ENCODE results near the gene ZNF516.
A peak's percentile ranks its signal among the peaks of the same experiment; 100 is the strongest.

The ZNF516 gene

GRCh38 chr18:76364282-76365259 is 130.5 kb downstream of the ZNF516 start:
- no peak for DNase-seq (ENCODE audit: low spot score)

- DNase-seq (ENCODE audit: low spot score): no peak
Measured at GRCh38 chr18:76363436-76364120, 131.5 kb downstream of the ZNF516 start.

- no peak for DNase-seq (ENCODE audit: low spot score)
Measured at GRCh38 chr18:76362676-76363075, 132.4 kb downstream of the ZNF516 start.

- no peak for DNase-seq (ENCODE audit: low spot score)
Measured at GRCh38 chr18:76361219-76361618, 133.8 kb downstream of the ZNF516 start.

DNA sequence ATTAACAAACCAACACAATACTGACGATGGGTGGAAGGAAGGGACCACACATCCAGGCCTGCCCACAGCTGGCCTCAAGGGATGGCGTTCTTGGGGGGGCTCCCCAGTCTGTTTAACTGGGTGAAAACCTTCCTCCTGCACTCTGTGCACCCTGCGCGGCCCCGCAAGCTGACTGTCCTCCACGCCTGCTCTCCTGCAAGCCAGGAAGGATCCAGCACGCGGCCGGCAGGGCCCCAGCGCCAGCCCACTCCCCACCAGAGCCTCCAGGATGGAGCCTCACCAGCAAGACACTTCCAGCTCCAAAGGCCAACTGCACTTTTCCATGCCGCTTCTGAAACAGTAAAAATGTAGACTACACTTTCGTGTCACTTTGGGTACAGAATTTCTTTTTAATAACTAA is 135.1 kb downstream of the ZNF516 start:
- no peak for DNase-seq (ENCODE audit: low spot score)

DNA sequence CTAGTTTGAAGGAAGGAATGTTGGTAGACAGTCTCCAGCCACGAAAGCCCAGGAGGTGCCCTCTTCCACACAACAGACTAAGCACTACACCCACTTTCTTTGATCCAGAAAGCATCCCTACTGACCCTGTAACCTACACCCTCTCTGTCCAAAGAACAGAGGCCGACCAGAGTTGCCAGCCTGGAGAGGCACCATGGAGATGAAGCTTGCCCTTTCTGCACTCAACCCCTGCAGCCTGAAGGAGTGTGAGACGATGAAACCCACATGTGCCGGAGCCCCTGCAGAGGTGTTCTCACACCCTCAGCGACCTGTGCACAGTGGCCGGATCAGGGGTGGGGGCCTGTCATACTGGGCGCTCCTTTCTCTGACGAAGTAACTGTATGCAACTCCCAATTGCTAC is 136.3 kb downstream of the ZNF516 start:
- DNase-seq (ENCODE audit: low spot score): no peak

GRCh38 chr18:76357585-76358260 is 137.3 kb downstream of the ZNF516 start:
- DNase-seq (ENCODE audit: low spot score): no peak

DNA sequence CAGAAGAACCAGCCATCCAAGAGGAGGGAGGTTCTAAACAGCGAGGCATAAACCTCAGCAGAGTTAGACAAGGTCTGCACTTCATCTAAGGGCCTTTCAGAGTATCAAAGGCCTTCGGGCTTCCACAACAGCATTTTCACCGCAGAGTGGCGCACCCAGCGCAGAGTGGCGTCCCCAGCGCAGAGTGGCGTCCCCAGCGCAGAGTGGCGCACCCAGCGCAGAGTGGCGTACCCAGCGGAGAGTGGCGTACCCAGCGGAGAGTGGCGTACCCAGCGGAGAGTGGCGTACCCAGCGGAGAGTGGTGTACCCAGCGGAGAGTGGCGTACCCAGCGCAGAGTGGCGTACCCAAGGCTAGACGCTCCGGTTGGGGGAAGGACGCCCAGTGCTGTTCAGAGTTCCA is 137.9 kb downstream of the ZNF516 start:
- DNase-seq (ENCODE audit: low spot score): no peak

DNA sequence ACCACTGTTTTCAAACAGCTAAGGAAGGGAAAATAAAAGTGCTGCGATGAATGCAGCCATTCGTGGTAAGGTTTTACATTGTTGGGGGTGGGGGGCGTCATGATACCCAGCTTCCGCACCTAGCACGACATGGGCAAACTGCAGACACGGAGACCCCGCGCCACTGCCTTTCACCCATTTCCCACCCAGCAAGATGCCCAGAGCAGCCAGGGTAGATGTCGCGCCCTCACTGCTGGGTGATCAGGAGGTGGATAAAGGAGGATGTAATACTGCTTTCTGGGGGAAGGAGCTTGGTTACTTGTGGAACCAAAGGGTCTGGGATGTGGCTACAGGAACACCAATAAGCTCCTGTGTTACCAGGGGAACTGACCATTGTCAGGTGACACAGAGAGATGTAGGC is 138.4 kb downstream of the ZNF516 start:
- no peak for DNase-seq (ENCODE audit: low spot score)

GRCh38 chr18:76354348-76354747 is 140.7 kb downstream of the ZNF516 start:
- DNase-seq (ENCODE audit: low spot score): peak; percentile 9

GRCh38 chr18:76353500-76353899 is 141.5 kb downstream of the ZNF516 start:
- no peak for DNase-seq (ENCODE audit: low spot score)

DNA sequence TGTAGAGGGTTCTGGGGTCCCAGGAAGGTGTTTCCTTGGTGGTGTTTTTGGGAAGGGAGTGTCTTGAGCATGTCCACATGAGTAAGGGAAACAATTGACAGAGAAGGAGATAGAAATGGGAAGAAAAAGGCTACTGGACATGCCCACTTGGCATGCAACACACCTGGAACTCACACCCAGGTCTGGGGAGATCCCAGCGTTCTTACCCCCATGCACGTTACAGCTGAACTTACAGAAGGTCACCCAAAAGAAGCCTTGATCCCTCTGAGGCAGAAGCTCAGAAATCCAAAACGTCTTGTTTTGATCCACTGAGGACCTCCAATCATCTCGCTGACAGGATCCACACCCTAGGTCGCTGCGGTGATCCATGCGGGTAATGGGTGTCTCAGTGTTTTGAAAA is 142.0 kb downstream of the ZNF516 start:
- peak; percentile 33 for DNase-seq (ENCODE audit: low spot score)

DNA sequence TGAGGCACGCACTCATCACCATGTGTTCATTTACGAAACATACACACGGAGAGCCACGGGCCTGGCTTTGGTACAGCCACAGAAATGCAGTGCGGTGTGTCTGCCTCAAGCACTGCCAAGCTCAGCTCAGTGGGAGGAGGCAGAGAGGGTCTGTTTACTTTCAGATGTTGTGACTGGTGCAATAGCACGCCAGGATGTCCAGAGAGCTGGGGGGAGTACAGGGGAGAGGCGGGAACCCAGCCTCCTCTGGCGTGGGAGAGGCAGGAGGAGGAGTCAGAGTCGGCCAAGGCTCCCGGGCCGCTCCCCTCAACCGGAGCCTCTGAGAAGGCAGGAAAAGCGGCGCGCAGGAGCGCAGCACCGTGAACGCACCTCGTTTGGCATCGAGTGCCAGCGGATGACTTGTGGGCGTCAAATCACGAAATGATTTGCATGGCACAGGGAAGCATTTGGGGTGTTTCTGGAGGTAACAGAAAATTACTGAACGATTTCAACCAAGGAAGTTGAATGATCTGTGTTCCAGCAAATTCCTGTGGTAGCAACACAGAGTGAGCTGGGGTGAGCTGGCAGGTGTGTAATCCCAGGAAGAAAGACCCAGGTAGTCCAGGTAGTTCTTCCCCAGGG is 143.0 kb downstream of the ZNF516 start:
- peak; percentile 58 for DNase-seq (ENCODE audit: low spot score)

DNA sequence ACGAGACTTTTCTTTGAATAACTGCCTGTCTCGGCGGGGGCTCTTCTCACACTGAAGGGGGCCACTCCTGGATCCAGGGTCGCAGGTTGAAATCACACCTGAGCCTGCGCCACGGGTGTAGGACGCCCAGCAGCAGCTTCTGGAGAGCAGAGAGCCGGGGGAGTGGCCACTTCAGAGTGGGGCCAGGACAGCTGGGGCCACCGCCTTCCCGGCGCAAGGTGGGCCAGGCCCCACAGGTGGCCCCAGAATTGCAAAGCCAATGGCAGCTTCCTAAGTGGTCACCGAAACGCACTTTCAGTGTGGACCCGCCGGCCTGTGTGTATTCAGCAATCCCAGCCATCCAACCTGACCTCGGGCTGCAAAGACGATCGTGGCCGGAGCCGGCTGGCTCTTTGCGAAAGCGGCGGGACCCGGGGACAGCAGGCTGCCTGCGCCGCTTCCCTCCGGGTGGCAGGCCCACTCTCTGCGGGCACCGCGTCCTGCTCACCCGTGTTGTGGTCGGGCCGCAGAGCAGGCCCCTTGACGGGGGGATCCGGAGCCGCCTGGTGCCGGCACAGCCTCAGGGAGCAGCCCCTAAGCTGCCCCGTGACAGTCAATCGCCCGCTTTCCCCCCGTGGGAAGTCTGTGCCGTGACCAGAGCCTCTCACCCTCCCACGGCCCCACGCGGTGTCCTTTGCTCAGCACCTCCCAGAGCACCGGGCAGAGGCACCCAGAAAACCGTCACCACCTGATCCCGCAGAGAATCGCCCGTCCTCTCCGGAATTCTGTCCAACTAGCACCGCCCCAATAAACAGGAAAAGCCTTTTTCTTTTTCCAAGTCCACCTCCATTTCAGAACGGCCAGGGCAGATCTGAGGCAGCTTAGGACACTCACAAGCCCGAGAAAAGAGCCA is 144.7 kb downstream of the ZNF516 start:
- DNase-seq (ENCODE audit: low spot score): peak; percentile 57

GRCh38 chr18:76349067-76349715 is 145.9 kb downstream of the ZNF516 start:
- peak; percentile 82 for DNase-seq (ENCODE audit: low spot score)

GRCh38 chr18:76348267-76349066 is 146.6 kb downstream of the ZNF516 start:
- peak; percentile 57 for DNase-seq (ENCODE audit: low spot score)

DNA sequence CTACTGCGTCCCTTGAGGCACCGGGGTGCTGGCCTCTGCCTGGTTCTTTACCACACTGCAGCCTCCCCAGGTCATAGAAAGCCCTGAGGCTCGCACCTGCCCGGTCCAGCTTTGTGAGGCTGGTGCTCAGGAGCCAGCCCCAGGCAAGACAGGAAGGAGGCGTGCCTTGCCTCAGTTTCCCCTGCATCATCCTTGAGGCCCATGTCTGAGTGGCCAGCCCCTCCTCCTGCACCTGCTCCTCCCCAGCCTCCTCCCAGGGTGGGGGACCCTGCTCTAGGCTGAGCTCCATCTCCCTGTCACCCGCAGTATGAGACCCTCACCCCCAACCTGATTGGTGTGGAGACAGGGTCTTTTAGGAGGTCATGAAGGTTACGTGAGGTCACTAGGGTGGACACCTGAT is 147.7 kb downstream of the ZNF516 start:
- peak; percentile 25 for DNase-seq (ENCODE audit: low spot score)

DNA sequence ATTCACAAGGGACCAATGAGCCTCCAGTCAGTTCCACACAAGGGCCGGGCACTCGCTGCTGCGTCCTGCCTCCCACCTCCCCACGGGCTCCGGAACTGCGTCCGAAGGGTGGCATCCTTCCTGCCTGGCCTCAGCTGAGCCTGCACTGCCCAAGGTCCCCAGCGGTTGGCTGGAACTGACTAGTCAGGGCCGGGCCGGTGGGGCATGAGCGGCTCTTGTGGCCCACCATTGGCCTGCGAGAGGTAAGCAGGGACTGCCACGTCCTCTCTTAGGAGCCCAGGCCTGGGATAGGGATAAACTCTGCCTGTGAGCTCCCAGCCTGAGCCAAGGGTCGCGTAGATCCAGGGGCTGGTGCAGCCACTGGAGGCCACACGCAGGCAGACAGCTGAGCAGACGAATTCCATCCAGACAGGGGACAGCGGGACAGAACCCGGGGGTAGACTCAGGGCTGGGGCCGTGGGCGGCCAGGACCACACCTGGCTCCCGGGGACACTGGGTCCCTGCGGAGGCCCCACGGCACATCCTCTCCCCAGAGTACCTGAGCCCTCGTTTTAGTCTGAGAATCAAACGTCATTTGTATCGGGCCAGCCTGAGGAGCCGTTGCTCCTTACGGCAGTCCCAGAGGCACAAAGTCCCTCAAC is 148.4 kb downstream of the ZNF516 start:
- peak; percentile 28 for DNase-seq (ENCODE audit: low spot score)

GRCh38 chr18:76345901-76346300 is 149.1 kb downstream of the ZNF516 start:
- DNase-seq (ENCODE audit: low spot score): peak; percentile 11

Measured in D341Med (cell line).